H1 (cell line): ENCODE measurements around the gene UBR3. TPM values are rescaled to one million over a fixed set of nuclear protein-coding genes. Genes with fewer than 3 reads are reported as not detected.
A peak's percentile ranks its signal among the peaks of the same experiment; 100 is the strongest.

Source experiments
- ASH2L ChIP-seq: fragments of 200-600, 300-600 bp; sonication (generic); IDR thresholded peaks from one replicate; pipeline ENCODE4 v1.7.1; 2017; ENCODE audit warnings: low read length
- BCL11A ChIP-seq, 2 experiments: IDR thresholded peaks; one replicate each; pipeline ENCODE4 v1.6.1; 2011; ENCODE audit warnings: low read depth in 2 of 2, low read length in 2 of 2, mild to moderate bottlenecking in 2 of 2
- KDM5A ChIP-seq: fragments of 200-600 bp; IDR thresholded peaks from 2 replicates; pipeline ENCODE4 v1.7.1; 2012; ENCODE audit warnings: mild to moderate bottlenecking, low read length, inconsistent platforms, mixed read lengths
- RBBP5 ChIP-seq: IDR thresholded peaks from 2 replicates; pipeline ENCODE4 v1.7.1; 2012; ENCODE audit warnings: low read depth, mild to moderate bottlenecking, inconsistent platforms, low read length, moderate library complexity, borderline replicate concordance
- polyA plus RNA-seq, 7 experiments: library from polyadenylated mRNA; depleted of rRNA in 3 of 7; stranded (reverse) in 5 of 7; unstranded in 2 of 7; fragments of >200 nt in 5 of 7; fragments of 200-250 nt in 2 of 7; gene quantifications; 1 replicate in 5 of 7; 2 replicates in 1 of 7; 4 replicates in 1 of 7; pipeline versions ENCODE4 v1.2.1 to v1.2.3, GENCODE V29; 2011 to 2013; ENCODE audit warnings: missing spikeins in 2 of 7, mixed read lengths in 2 of 7
- total RNA-seq: library from RNA; stranded (reverse); fragmentation: NEBNext Ultra II Directional; extraction: Animal tissue kit (Norgen Biotek cat#: 25700); gene quantifications from 2 replicates; pipeline ENCODE4 v1.2.1, GENCODE V29; 2021

UBR3 gene
- total and polyA plus RNA-seq, 2 of the 8 experiments (the other 6 are each of a cell fraction or from before 2014, with no cell fraction given) = 3.7 to 17.7 TPM

DNA sequence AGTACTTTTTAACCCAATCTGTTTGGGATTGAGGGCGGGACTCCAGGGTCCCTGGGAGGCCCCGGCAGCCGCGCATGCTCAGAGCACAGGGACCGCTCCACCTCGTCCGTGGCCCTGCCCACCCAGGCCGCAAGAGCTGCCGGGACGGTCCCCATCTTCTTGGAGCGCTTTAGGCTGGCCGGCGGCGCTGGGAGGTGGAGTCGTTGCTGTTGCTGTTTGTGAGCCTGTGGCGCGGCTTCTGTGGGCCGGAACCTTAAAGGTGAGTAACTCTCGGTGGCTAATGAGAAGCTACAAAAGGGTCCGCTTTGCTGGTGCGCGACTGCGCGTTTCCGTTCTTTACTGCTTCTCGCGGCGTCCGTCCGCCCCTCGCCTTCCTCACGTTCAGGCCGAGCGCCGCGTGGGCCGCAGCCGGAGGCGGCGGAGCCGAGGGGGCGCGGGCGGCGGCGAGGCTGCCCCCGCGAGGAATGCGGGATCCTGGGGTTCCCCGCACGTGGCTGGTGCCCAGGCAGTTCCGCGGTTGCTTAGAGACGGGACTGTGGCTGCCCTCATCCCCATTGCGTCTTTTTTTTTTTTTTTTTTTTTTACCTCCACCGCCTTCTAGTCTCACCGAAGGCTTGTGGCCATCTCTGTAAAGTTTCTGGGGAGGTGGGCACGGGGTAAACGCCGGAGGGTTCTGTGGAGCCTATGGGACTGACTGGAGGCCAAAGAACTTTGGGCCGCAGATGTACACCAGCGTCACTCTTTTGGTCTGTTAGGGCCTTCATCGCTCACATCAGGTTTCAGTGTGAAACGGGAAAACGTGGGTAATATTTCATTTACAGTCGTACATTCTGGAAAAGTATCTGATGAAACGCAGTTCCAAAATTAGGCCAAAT, 28.3 kb upstream of the UBR3 start, which contains the start of gene SSB (continued):
- no peak for TF ChIP-seq KDM5A
- no peak for TF ChIP-seq BCL11A (IDR thresholded peaks at IDR 0.05; ENCODE audit: low read depth in 2 of 2, low read length in 2 of 2)
- peak; percentile 91; the same call in 1 of the 2 replicates for TF ChIP-seq RBBP5
- peak; percentile 88 for TF ChIP-seq ASH2L
